ENCODE results near the gene PDXK.

GRCh38 chr21:43806017-43806710 is 87.2 kb downstream of the PDXK start:
- no peak for TF ChIP-seq CSRNP3 (CRISPR knock-in tag; IDR thresholded peaks at IDR 0.05)
- no peak for TF ChIP-seq ISL1 (CRISPR knock-in tag; IDR thresholded peaks at IDR 0.05)
- TF ChIP-seq ZFP3 (CRISPR knock-in tag; IDR thresholded peaks at IDR 0.05), result no peak
- TF ChIP-seq PATZ1 (CRISPR knock-in tag; IDR thresholded peaks at IDR 0.05; ENCODE audit: borderline replicate concordance), result no peak
- TF ChIP-seq TCF4 (CRISPR knock-in tag; IDR thresholded peaks at IDR 0.05; ENCODE audit: borderline replicate concordance), result no peak
- TF ChIP-seq TSHZ2 (CRISPR knock-in tag; IDR thresholded peaks at IDR 0.05), result no peak
- TF ChIP-seq ZNF8 (CRISPR knock-in tag; IDR thresholded peaks at IDR 0.05), result no peak
- TF ChIP-seq GLIS3 (CRISPR knock-in tag; IDR thresholded peaks at IDR 0.05), result no peak
- TF ChIP-seq BACH2 (CRISPR knock-in tag; IDR thresholded peaks at IDR 0.05; ENCODE audit: borderline replicate concordance), result no peak
- TF ChIP-seq ZC3H10 (CRISPR knock-in tag; IDR thresholded peaks at IDR 0.05), result no peak

Data from SK-N-SH treated with all-trans-retinoic acid at 6 μM for 48 hours (cell line).